ENCODE results near the gene FANCE.
"Not testable (repeated sequence)": the region's sequence is repeated elsewhere in the genome, so short reads cannot be mapped to it uniquely, and the experiment has no call there.

FANCE gene

GRCh38 chr6:35436071-35436857, 15.9 kb upstream of the FANCE start:
- Histone ChIP-seq H3F3A (ENCODE audit: control insufficient read depth, insufficient read depth) (no peaks in the 10 kb centered on the region), H3K27me3 (ENCODE audit: control insufficient read depth, low read length) (no peaks in the 10 kb centered on the region), H3K79me2 (ENCODE audit: control insufficient read depth, low read length) (no peaks in the 10 kb centered on the region), H3K9me2 (replicated peaks; ENCODE audit: control insufficient read depth, low read length) (no peaks in the 10 kb centered on the region), H3K36me3 (ENCODE audit: control insufficient read depth, low read length) (no peaks in the 10 kb centered on the region), H3K4me2 (ENCODE audit: low read length) (no peak overlapping the region), H4K20me1 (ENCODE audit: control insufficient read depth, insufficient read depth, low read depth, low read length) (no peaks in the 10 kb centered on the region), H3K4me3 (ENCODE audit: low read length) (no peak overlapping the region), H3K4me1 (ENCODE audit: control insufficient read depth, low read length) (no peaks in the 10 kb centered on the region), H3K9me3 (ENCODE audit: control insufficient read depth, insufficient read depth, low read length) (no peaks in the 10 kb centered on the region), H3K27ac (ENCODE audit: low read depth, low read length) (no peak overlapping the region)
- TF ChIP-seq EZH2phosphoT487 (IDR thresholded peaks at IDR 0.05; ENCODE audit: borderline replicate concordance, low read length) (no peak), CTCF (IDR thresholded peaks at IDR 0.05; ENCODE audit: low read depth, low read length, poor library complexity, severe bottlenecking) (no peak)

GRCh38 chr6:35438378-35439065, 13.6 kb upstream of the FANCE start:
- not testable (repeated sequence) for H3F3A ChIP-seq (ENCODE audit: control insufficient read depth, insufficient read depth); H3K4me3 ChIP-seq (ENCODE audit: low read length); H3K27me3 ChIP-seq (ENCODE audit: control insufficient read depth, low read length); H3K79me2 ChIP-seq (ENCODE audit: control insufficient read depth, low read length); H3K36me3 ChIP-seq (ENCODE audit: control insufficient read depth, low read length); H3K4me2 ChIP-seq (ENCODE audit: low read length); H3K9me2 ChIP-seq (replicated peaks; ENCODE audit: control insufficient read depth, low read length); H3K27ac ChIP-seq (ENCODE audit: low read depth, low read length); H3K9me3 ChIP-seq (ENCODE audit: control insufficient read depth, insufficient read depth, low read length); H3K4me1 ChIP-seq (ENCODE audit: control insufficient read depth, low read length); H4K20me1 ChIP-seq (ENCODE audit: control insufficient read depth, insufficient read depth, low read depth, low read length)

- Histone ChIP-seq H3K4me2 (ENCODE audit: low read length) (no peak overlapping the region), H4K20me1 (ENCODE audit: control insufficient read depth, insufficient read depth, low read depth, low read length) (no peaks in the 10 kb centered on the region), H3K27ac (ENCODE audit: low read depth, low read length) (no peak overlapping the region), H3K36me3 (ENCODE audit: control insufficient read depth, low read length) (no peaks in the 10 kb centered on the region), H3K9me2 (replicated peaks; ENCODE audit: control insufficient read depth, low read length) (no peaks in the 10 kb centered on the region), H3F3A (ENCODE audit: control insufficient read depth, insufficient read depth) (no peaks in the 10 kb centered on the region), H3K79me2 (ENCODE audit: control insufficient read depth, low read length) (no peaks in the 10 kb centered on the region), H3K4me1 (ENCODE audit: control insufficient read depth, low read length) (no peaks in the 10 kb centered on the region), H3K9me3 (ENCODE audit: control insufficient read depth, insufficient read depth, low read length) (no peaks in the 10 kb centered on the region), H3K27me3 (ENCODE audit: control insufficient read depth, low read length) (no peaks in the 10 kb centered on the region), H3K4me3 (ENCODE audit: low read length) (no peak overlapping the region)
- no peak for TF ChIP-seq EZH2phosphoT487 (IDR thresholded peaks at IDR 0.05; ENCODE audit: borderline replicate concordance, low read length)
Measured at GRCh38 chr6:35439308-35439707, 12.8 kb upstream of the FANCE start.

- H3K9me3 ChIP-seq (ENCODE audit: control insufficient read depth, insufficient read depth, low read length) = no peaks in the 10 kb centered on the region
Measured at GRCh38 chr6:35441205-35441604, 10.9 kb upstream of the FANCE start.

More at GRCh38 chr6:35441205-35441604, 10.9 kb upstream of the FANCE start:
- H3K9me2 ChIP-seq (replicated peaks; ENCODE audit: control insufficient read depth, low read length) = no peaks in the 10 kb centered on the region
- H4K20me1 ChIP-seq (ENCODE audit: control insufficient read depth, insufficient read depth, low read depth, low read length) = no peaks in the 10 kb centered on the region
- no peaks in the 10 kb centered on the region for H3K79me2 ChIP-seq (ENCODE audit: control insufficient read depth, low read length)
- H3K27me3 ChIP-seq (ENCODE audit: control insufficient read depth, low read length) = no peaks in the 10 kb centered on the region
- no peaks in the 10 kb centered on the region for H3F3A ChIP-seq (ENCODE audit: control insufficient read depth, insufficient read depth)
- no peak overlapping the region for H3K4me2 ChIP-seq (ENCODE audit: low read length)
- H3K4me3 ChIP-seq (ENCODE audit: low read length) = no peak overlapping the region
- no peaks in the 10 kb centered on the region for H3K36me3 ChIP-seq (ENCODE audit: control insufficient read depth, low read length)
- H3K27ac ChIP-seq (ENCODE audit: low read depth, low read length) = no peak overlapping the region
- no peak for TF ChIP-seq CTCF (IDR thresholded peaks at IDR 0.05; ENCODE audit: low read depth, low read length, poor library complexity, severe bottlenecking)
- TF ChIP-seq EZH2phosphoT487 (IDR thresholded peaks at IDR 0.05; ENCODE audit: borderline replicate concordance, low read length) = no peak
- no peaks in the 10 kb centered on the region for H3K4me1 ChIP-seq (ENCODE audit: control insufficient read depth, low read length)

Data from DOHH2 (cell line).